ENCODE results near the gene SEC16A. TPM values are rescaled to one million over a fixed set of nuclear protein-coding genes. Genes with fewer than 3 reads are reported as not detected.
A peak's percentile ranks its signal among the peaks of the same experiment; 100 is the strongest.
"Not testable (repeated sequence)": the region's sequence is repeated elsewhere in the genome, so short reads cannot be mapped to it uniquely, and the experiment has no call there.

The SEC16A gene
- polyA plus RNA-seq, 1 donor = 38.4 TPM

- no peak for DNase-seq
Measured at GRCh38 chr9:136416914-136417313, 65.9 kb downstream of the SEC16A start.

- DNase-seq = no peak
Measured at GRCh38 chr9:136416427-136416826, 66.4 kb downstream of the SEC16A start.

DNA sequence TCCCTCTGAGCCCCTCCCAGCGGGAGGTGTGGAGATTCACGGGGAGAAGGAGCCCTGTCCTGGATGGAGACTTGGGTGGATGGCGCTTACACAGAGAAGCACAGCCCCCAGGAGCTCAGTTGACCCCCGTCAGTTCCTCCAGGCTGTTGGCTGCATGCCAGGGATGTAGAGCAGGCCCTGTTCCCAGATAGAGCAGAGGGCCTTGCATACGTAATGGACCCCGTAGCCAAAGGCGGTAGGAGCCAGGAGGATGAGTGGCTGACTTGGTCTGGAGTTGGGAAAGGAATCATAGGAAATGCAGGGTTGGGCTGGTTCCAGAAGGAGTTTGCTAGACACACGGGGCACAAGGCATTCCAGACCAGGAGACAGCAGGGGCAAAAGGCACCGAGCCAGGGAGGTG is 69.9 kb downstream of the SEC16A start:
- DNase-seq = no peak

DNA sequence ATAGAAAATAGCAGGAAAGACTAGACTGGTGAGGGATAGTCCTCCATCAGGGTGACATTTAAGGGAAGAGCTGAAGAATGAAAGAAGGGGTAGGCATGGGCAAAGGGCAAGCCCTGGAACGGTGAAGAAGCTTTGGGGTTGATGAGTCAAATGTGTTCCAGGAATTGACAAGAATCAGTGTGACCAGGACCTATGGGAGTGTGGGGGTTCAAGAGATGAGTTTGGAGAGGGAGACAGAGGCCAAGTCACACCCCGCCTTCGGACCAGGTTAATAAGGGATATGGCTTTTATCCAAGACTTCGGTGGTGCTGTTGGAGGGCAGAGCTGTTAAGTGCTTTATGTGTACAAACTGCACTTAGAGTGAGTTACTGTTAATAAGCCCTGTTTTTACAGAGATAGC is 71.5 kb downstream of the SEC16A start:
- no peak for DNase-seq

DNA sequence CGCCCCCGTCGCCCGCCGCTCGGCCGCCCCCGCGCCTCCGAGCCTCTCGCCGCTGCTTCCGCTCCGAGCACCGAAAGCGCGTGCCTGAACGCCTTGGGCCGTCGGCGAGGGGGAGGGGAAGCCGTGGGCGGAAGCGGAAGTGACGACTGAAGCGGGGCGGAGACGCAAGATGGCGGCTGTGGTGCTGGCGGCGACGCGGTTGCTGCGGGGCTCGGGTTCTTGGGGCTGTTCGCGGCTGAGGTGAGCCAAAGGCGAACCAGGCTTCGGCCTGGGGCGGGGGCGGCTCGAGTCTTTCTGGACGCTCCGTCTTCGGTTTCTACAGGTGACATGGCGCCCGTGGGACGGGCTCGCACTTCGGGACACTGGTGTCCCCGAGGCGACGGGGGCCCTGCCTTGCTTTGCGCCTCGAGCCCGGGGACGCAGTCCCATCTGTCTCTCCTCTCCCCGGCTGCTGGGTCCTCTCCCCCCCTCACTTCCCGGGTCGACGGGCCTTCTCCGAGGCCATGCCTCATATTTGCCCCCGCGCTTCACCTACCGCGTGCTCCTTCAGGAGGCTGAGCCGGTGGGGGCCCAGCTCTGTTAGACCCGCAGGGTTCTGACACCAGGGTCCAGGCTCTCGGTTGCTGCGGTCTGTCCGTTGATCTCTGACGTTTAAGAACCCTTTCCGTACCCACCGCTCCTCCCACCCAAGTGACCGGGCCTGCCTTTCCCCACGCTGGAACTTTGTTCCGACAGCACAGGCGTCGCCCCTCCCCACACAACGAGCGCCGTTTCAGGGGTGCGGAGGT is 72.1 kb downstream of the SEC16A start, which contains the start of the genes ENTR1 and PMPCA:
Gene ENTR1 (minus strand): TSS at position 115 of the 788 bp plus-strand sequence. CDS start 217 bp downstream, outside the sequence.
Gene PMPCA (plus strand): TSS at position 159 of the 788 bp plus-strand sequence. CDS start 11 bp downstream, at position 170.
- DNase-seq = peak; percentile 93

GRCh38 chr9:136409557-136410455 is 73.0 kb downstream of the SEC16A start:
- no peak for DNase-seq

DNA sequence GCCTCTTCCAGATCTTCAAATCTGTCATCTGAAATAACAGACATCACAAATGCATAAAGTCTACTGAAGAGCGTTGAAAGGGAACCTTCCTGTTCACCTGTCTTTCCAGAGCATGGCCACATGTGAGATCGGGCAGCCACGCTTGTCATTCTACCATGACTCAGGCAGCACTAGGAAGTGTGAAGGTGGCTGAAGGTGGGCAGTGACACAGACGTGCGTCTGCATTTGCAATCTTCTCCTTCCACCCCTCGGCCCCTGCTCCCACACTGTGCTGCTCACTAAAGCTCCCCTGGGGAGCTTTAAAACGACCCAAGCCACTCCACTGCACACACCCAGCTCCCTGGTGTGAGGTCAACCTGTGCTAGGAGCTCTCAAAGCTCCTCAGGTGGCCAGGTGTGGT is 74.9 kb downstream of the SEC16A start:
- no peak for DNase-seq

DNA sequence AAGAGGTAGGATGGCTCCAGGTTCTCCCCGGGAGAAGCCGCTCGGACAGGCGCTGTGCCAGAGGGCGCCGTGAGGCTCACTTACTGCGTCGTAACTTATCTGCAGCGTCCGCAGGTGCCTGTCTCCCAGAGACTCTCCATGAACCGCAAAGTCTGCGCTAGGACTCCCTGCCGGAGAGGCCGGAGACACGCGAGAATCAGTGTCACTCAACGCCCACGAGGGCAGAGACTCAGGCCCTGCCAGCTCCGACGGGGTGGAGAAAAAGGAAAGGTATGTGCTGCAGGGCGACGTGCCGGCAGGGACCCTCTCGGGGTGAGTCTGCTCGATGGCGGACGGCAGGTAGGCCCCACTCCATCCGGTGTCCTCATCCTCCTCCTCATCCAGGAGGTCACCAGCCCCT is 75.8 kb downstream of the SEC16A start:
- DNase-seq = not testable (repeated sequence)

GRCh38 chr9:136405904-136406303 is 76.9 kb downstream of the SEC16A start:
- not testable (repeated sequence) for DNase-seq

GRCh38 chr9:136405481-136405880 is 77.4 kb downstream of the SEC16A start:
- DNase-seq = no peak

GRCh38 chr9:136404801-136405136 is 78.1 kb downstream of the SEC16A start:
- no peak for DNase-seq

DNA sequence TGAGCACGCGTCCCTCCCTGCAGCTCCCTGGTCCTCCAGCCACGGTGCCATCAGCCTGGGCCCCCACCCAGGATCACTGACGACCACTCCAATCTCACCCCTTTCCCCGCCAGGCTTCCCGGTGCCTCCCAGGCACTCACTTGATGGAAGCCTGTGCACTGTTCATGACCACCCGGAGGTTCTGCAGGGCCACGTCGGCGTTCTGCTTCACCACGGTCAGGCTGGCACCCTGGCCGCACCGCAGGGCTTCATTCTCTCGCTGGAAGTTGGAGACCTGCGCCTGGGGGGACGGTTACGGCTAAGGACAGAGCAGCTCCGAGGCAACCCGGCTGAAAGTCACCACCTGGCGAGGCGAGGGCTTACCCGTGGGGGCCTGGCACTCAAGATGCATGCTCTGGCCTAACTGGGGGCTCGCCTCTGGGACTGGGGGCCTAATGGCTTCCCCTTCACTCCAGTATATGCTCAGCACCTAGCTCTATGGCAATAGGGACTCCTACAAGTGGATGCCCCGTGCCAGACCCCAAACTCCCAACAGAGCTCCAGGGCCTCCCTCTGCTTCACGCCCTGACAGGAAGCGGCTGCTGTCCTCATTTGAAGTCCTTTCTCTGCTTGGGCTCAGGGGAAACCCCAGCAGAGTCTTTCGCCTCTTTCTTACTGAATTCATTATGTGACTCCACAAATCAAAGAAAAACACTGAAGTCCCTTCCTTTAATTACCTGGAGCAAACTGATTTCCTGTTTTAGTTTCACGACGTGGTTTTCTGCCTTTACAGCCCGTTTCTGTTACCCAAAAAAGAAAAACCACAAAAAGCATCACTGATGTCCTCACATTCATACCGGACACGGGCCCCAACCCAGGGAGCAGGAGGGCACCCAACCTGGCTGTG is 78.7 kb downstream of the SEC16A start:
- no peak for DNase-seq

- no peak for DNase-seq
Measured at GRCh38 chr9:136403538-136403914, 79.3 kb downstream of the SEC16A start.

DNA sequence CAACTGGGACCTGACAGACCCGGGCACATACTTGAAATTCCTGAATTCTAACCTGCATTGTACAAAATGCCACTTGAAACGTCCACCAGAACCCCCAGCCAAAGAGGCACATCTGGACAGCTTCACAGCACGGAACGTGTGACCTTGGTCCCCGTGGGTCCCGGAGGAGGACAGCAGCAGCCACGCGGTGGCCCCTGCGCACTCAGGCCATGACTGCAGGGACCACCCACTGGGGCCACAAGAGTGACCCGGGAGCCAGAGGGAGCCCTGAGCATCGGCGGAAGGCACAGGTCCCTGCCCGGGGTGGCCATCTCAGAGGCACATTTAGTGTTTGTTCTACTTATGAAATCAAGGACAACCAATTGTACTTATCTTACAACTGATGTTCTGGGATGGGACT is 80.8 kb downstream of the SEC16A start:
- no peak for DNase-seq

DNA sequence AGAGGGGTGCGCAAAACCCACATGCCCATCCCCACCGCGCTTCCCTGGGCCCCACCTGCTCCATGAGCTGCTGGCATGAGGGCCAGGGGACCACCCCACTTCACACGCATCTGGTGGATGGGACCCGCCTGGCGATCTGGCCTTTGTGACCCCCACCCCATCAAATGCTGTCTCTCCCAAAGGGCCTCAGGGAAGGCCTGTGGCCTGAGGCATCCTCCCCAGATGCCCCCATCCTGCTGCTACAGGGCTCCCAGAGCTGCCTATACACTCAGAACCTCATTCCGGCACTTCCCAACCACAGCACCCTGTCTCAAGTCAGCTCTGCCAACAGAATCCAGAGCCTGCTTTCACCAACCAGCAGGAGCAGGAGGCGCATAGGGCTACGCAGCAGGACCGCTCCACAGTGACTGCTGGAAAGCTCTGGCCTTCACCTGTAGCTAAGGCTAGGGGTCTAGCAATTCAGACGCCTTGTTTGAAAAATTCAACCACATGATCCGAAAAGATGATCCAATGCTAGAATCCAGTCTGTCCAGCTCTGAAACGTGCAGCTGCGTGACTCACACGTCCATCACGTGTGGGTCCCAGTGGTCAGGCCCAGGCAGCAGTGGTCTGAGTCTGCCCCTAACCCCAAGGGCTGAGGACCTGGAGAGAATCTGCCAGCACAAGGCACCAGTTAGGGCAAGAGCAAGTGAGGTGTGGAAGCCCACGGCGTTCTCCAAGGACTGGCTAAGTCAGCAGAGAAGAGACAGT is 81.5 kb downstream of the SEC16A start:
- no peak for DNase-seq

- peak; percentile 91 for DNase-seq
Measured at GRCh38 chr9:136400038-136400834, 82.6 kb downstream of the SEC16A start, which contains the start of gene SNAPC4. TSS of gene SNAPC4 (minus strand) at chr9:136400170. CDS start at chr9:136398428, 1,742 bp downstream.

GRCh38 chr9:136399176-136400037 is 83.4 kb downstream of the SEC16A start:
- no peak for DNase-seq

DNA sequence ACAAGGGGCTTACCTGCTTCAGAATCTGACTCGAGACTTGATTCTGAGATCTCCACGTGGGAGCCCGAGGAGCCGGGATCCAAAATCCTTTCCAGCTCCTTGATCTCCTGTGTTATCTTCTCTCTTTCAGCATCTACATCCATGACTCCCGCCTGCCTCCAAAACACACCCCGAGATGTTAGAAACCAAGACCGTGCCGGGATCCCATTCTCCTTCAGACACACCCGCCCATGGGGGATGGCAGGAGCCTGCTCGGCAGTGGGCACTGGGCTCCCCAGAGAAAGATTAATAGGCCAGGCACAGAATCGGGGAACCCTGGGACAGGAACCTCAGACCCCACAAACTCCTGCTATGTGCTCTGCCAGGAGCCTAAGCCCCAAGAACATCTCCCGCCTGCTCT is 84.6 kb downstream of the SEC16A start:
- no peak for DNase-seq

GRCh38 chr9:136397643-136398042 is 85.2 kb downstream of the SEC16A start:
- no peak for DNase-seq

DNA sequence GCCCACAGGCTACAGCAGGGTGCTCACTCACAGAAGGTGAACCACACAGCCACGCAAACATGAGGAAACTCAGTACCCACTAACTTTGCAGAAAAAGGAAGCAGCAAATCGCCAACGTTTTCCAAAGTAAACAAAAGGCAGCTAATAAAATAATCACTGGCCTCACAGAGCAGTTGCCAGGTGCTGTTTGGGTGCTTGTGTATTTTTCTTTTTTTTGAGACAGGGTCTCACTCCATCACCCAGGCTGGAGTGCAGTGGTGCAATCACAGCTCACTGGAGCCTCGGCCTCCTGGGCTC is 86.7 kb downstream of the SEC16A start:
- DNase-seq = no peak
